BLaER1 (cell line): ENCODE results near the gene PKIB.

ENCODE experiments used
- H3K27ac ChIP-seq: shearing (Covaris generic); formaldehyde crosslinking; 2 replicates; pipeline ENCODE4 v1.8.1; 2022
- H3K27me3 ChIP-seq: shearing (Covaris generic); formaldehyde crosslinking; 2 replicates; pipeline ENCODE4 v1.8.1; 2022
- H3K36me3 ChIP-seq: shearing (Covaris generic); formaldehyde crosslinking; 2 replicates; pipeline ENCODE4 v1.8.1; 2022
- H3K4me1 ChIP-seq: shearing (Covaris generic); formaldehyde crosslinking; 2 replicates; pipeline ENCODE4 v1.8.1; 2022
- H3K4me2 ChIP-seq: shearing (Covaris generic); formaldehyde crosslinking; 2 replicates; pipeline ENCODE4 v1.8.1; 2022
- H3K4me3 ChIP-seq: shearing (Covaris generic); formaldehyde crosslinking; 2 replicates; pipeline ENCODE4 v1.8.1; 2022
- H3K9ac ChIP-seq: shearing (Covaris generic); formaldehyde crosslinking; 2 replicates; pipeline ENCODE4 v1.8.1; 2022
- H3K9me3 ChIP-seq: shearing (Covaris generic); formaldehyde crosslinking; 2 replicates; pipeline ENCODE4 v1.8.1; 2022
- H4K20me1 ChIP-seq: shearing (Covaris generic); formaldehyde crosslinking; 2 replicates; pipeline ENCODE4 v1.8.1; 2022
- Cebpa-rat ChIP-seq: shearing (Covaris generic); IDR thresholded peaks from 2 replicates; pipeline ENCODE4 v1.8.1; 2022

PKIB gene

DNA sequence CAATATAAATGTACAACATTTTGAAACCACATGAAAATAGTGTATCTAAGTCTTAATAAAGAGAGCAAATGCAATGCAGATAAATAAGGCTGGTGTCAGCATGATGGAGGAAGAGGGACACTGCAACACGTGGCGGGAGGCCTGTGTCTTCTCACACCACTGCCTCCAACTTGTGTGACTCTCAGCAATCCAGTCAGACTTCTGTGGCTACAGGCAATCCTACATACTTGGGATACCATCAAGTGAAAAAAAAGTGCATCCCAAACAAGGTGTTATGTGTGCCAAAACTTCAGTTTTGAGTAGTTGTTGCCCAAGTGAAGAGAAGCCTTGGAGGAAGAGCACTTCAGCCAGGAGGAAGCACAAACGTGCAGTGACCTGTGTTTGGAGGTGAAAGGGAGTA is 68.6 kb downstream of the PKIB start:
- H3K27me3 ChIP-seq: no peaks in the 10 kb centered on the region
- H3K9me3 ChIP-seq: peaks cover 4% of the 10 kb centered on the region; the same call in 1 of the 2 replicates
- TF ChIP-seq Cebpa-rat: no peak
- H3K27ac ChIP-seq: no peak overlapping the region
- peaks cover 20% of the 10 kb centered on the region for H3K4me1 ChIP-seq
- no peak overlapping the region for H3K9ac ChIP-seq
- H4K20me1 ChIP-seq: no peaks in the 10 kb centered on the region
- no peak overlapping the region for H3K4me2 ChIP-seq
- no peaks in the 10 kb centered on the region for H3K36me3 ChIP-seq
- no peak overlapping the region for H3K4me3 ChIP-seq

DNA sequence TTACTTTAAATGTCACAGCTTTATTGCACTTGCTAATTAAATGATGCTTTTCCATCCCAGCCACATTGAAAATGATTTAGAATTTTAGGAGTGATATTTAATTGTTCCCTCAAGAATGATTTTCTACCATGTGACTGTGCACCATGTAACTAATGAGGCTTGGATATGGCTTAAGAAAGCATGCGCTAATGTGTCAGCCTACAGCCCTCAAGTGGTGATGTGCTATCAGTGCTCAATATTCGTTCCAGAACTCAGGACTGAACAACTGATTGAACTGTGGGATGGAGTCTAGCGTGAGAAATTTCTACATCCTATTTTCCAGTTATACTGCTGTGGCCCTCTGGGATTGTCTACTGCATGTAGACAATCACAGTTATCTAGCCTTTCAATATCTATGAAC is 71.5 kb downstream of the PKIB start:
- Histone ChIP-seq H4K20me1 (no peaks in the 10 kb centered on the region), H3K9ac (no peak overlapping the region), H3K36me3 (no peaks in the 10 kb centered on the region), H3K27me3 (no peaks in the 10 kb centered on the region), H3K4me2 (no peak overlapping the region), H3K9me3 (peaks cover 4% of the 10 kb centered on the region; the same call in 1 of the 2 replicates), H3K4me3 (no peak overlapping the region), H3K27ac (no peak overlapping the region), H3K4me1 (peaks cover 20% of the 10 kb centered on the region)
- TF ChIP-seq Cebpa-rat: no peak

DNA sequence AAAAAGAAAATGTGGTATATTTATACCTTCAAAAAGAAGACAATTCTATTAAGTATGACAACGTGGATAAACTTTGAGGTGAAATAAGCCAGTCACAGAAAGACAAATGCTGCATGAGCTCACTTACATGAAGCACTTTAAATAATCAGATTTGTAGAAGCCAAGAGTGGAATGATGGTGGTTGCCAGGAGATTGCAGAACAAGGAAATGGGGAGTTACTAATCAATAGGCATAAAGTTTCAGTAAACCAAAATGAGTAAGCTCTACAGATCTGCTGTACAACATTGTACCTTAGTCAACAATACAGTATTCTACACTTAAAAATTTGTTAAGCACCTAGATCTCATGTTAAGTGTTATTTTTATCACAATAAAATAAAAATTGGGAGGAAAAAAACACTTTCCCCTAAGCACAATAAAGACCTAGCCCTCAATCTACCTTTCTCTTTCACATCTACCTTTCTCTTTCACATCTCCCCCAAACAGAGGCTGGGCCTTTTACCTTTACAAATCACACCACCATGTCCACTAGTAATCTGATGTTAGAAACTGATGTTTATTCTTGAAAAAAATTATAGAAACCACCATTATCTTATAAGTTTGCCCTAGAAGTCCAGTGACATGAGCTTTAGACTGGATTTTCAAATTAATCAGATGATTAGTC is 73.9 kb downstream of the PKIB start:
- no peaks in the 10 kb centered on the region for H4K20me1 ChIP-seq
- H3K27ac ChIP-seq: no peak overlapping the region
- H3K9ac ChIP-seq: no peak overlapping the region
- no peak for TF ChIP-seq Cebpa-rat
- H3K27me3 ChIP-seq: no peaks in the 10 kb centered on the region
- no peak overlapping the region for H3K4me2 ChIP-seq
- H3K4me1 ChIP-seq: peaks cover 7% of the 10 kb centered on the region
- H3K9me3 ChIP-seq: no peaks in the 10 kb centered on the region
- no peak overlapping the region for H3K4me3 ChIP-seq
- no peaks in the 10 kb centered on the region for H3K36me3 ChIP-seq

DNA sequence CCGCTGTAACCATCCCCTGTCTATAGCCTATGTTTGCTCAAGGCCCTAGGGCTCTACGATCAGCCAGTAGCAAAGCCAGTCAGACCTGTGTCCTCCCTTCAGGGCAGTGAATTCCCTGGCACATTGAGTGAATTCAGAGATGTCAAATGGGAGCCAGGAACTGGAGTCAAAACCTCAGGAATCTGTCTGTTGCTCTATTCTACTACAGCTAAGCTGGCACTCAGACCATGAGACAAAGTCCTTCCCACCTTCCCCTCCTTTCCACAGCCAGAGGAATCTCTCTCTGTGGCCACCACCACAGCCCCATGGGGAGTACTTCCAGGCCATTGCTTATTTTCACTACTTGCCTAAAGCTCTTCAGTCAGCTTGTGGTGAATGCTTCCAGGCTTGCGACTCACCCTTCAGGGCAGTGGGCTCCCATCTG is 82.0 kb downstream of the PKIB start:
- no peaks in the 10 kb centered on the region for H3K9me3 ChIP-seq
- H3K4me1 ChIP-seq: no peaks in the 10 kb centered on the region
- no peak overlapping the region for H3K4me3 ChIP-seq
- H3K36me3 ChIP-seq: no peaks in the 10 kb centered on the region
- no peak overlapping the region for H3K9ac ChIP-seq
- H3K4me2 ChIP-seq: no peak overlapping the region
- no peak overlapping the region for H3K27ac ChIP-seq
- no peak for TF ChIP-seq Cebpa-rat
- no peaks in the 10 kb centered on the region for H3K27me3 ChIP-seq
- no peaks in the 10 kb centered on the region for H4K20me1 ChIP-seq

DNA sequence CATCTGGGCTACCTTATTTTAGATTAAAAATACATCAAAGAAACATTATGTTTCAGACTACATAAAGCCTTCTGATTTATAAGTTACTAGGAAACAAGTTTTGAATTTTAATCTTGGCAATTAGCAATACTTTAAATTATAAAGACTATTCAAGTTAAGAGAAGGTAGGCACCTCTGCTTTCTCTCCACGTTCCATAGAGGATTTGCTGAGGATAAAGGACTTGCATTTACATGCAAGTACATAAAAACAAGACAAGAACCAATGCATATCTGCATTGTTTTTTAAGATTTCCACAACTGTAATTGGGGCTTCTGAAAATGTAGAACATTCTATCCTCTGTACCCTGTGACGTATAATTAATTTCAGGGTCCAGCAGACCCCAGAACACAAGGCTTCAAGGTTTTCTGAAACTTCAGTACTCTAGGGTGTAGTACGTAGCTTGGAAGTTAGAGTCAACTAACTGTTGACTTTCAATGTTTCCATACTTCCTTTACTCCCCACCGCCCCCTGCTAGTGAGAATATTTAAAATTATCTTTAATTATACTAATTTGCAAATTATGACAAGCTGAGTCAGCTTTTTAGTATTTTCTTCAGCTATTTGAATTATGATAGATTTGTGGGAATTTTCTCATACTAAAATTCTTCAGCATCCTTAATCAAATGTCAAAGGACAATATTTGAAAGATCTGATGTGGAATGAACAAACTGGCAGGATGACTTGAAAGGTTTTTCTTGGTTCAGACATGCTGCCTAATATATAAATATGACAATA is 82.8 kb downstream of the PKIB start:
- H3K36me3 ChIP-seq: no peaks in the 10 kb centered on the region

GRCh38 chr6:122694075-122694474 is 83.9 kb downstream of the PKIB start:
- TF ChIP-seq Cebpa-rat: no peak
- Histone ChIP-seq H3K4me1 (no peaks in the 10 kb centered on the region), H3K4me3 (no peak overlapping the region), H3K4me2 (no peak overlapping the region), H3K9me3 (no peaks in the 10 kb centered on the region), H4K20me1 (no peaks in the 10 kb centered on the region), H3K36me3 (no peaks in the 10 kb centered on the region), H3K27me3 (no peaks in the 10 kb centered on the region), H3K9ac (no peak overlapping the region), H3K27ac (no peak overlapping the region)

More for the DNA sequence above, 82.8 kb downstream of the PKIB start:
- H3K4me1 ChIP-seq: no peaks in the 10 kb centered on the region
- no peak for TF ChIP-seq Cebpa-rat
- no peaks in the 10 kb centered on the region for H3K27me3 ChIP-seq
- no peak overlapping the region for H3K9ac ChIP-seq
- no peaks in the 10 kb centered on the region for H3K9me3 ChIP-seq
- H3K27ac ChIP-seq: no peak overlapping the region
- no peaks in the 10 kb centered on the region for H4K20me1 ChIP-seq
- no peak overlapping the region for H3K4me3 ChIP-seq
- H3K4me2 ChIP-seq: no peak overlapping the region

DNA sequence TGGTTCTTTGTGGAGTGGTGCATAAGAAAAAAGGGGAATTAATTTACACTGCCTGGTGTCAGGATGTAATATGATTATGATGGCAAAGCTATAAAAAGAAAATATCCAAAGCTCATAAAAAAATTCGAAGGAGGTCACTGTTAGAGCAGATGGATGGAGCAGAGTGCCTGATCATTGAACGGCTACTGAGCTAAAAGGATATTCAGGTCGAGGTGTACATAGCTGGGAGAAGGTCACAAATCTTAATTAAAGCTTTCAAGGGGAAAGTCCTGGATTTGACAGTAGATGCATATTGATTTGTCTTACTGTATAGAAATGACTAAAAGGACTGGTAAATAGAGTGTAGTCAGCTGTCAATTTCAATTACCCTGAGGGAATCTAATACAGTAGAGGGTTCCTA is 84.4 kb downstream of the PKIB start:
- no peak overlapping the region for H3K9ac ChIP-seq
- H3K27ac ChIP-seq: no peak overlapping the region
- no peak overlapping the region for H3K4me3 ChIP-seq
- no peaks in the 10 kb centered on the region for H3K4me1 ChIP-seq
- no peak overlapping the region for H3K4me2 ChIP-seq
- no peaks in the 10 kb centered on the region for H4K20me1 ChIP-seq
- H3K36me3 ChIP-seq: no peaks in the 10 kb centered on the region
- no peaks in the 10 kb centered on the region for H3K27me3 ChIP-seq
- TF ChIP-seq Cebpa-rat: no peak
- no peaks in the 10 kb centered on the region for H3K9me3 ChIP-seq

DNA sequence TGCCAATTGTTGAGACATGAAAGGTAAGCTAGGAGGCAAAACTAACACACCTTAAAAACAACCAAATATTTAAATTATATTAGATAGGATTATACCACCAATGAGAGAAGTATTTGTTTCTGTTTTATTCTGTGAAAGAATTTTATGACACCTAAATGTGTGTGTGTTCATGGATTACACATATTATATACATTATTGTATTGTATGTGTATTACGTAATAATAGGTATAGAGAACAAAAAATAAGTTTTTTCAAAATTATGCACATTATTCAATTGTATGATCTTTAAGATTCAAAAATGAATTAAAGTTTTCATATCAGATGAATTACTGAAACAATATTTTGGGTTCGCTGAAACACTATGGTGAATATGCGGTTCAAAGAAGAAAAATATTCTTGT is 85.0 kb downstream of the PKIB start:
- Histone ChIP-seq H3K27me3 (no peaks in the 10 kb centered on the region), H3K4me2 (no peak overlapping the region), H4K20me1 (no peaks in the 10 kb centered on the region), H3K4me1 (no peaks in the 10 kb centered on the region), H3K9ac (no peak overlapping the region), H3K4me3 (no peak overlapping the region), H3K36me3 (no peaks in the 10 kb centered on the region), H3K27ac (no peak overlapping the region), H3K9me3 (no peaks in the 10 kb centered on the region)
- TF ChIP-seq Cebpa-rat: no peak

DNA sequence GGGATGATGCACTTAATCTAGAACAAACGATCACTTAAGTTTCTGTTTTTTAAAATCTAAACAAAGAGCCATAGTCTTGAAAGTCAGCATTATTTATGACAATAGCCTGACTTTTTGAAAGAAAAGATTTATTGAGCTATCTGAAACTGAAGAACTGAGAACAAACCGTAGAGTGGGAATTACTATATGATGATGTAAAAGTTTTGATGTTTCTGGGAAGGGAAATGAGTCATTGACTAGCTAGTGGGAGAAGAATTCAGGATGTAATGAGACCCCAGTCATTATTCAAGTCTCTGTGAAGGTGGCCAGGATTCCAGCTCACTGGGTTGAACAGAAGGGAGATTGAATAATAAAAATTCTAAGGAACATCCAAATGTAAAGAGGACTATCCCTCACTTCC is 85.9 kb downstream of the PKIB start:
- Histone ChIP-seq H3K9ac (no peak overlapping the region), H3K36me3 (no peaks in the 10 kb centered on the region), H3K27ac (no peak overlapping the region), H3K4me2 (no peak overlapping the region), H3K4me1 (no peaks in the 10 kb centered on the region), H3K4me3 (no peak overlapping the region), H3K9me3 (no peaks in the 10 kb centered on the region), H3K27me3 (no peaks in the 10 kb centered on the region), H4K20me1 (no peaks in the 10 kb centered on the region)
- TF ChIP-seq Cebpa-rat: no peak

GRCh38 chr6:122696853-122697252 is 86.6 kb downstream of the PKIB start:
- no peak overlapping the region for H3K27ac ChIP-seq
- no peaks in the 10 kb centered on the region for H3K9me3 ChIP-seq
- no peak overlapping the region for H3K4me2 ChIP-seq
- H3K4me3 ChIP-seq: no peak overlapping the region
- no peaks in the 10 kb centered on the region for H4K20me1 ChIP-seq
- H3K36me3 ChIP-seq: no peaks in the 10 kb centered on the region
- H3K27me3 ChIP-seq: no peaks in the 10 kb centered on the region
- no peaks in the 10 kb centered on the region for H3K4me1 ChIP-seq
- no peak for TF ChIP-seq Cebpa-rat
- H3K9ac ChIP-seq: no peak overlapping the region
